Stimulated activated CD4-positive, alpha-beta T cell treated with anti-CD3 and anti-CD28 coated beads, Interleukin-15, amount 100 ng/mL, for 1 hour (primary cell): ENCODE measurements around the gene PIEZO2.
"Not testable (repeated sequence)": the region's sequence is repeated elsewhere in the genome, so short reads cannot be mapped to it uniquely, and the experiment has no call there.

Experiments
- DNase-seq, 2 donors: peaks; one replicate each; pipeline ENCODE4 v3.0.0-alpha.2; 2020; ENCODE audit warnings: low read depth in 1 of 2, low spot score in 1 of 2

PIEZO2 gene

DNA sequence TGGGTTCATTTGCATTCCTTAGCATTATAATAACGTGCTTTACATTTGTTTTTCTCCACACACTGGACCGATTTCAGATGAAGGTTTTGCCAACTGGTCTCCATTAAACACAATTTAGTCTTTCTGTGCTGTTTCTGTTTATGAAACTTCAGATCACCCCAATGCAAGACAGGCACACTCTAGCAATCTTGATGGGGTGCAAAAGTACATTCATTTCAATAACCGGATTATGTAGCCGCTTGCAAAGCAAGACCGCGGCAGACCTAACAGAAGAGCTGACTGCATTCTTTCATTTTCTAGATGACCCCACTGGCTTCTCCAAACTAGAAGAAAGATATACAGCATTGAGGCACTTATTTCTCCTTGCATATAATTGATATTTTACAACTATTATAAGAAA, 301.5 kb downstream of the PIEZO2 start:
- DNase-seq: no peak

DNA sequence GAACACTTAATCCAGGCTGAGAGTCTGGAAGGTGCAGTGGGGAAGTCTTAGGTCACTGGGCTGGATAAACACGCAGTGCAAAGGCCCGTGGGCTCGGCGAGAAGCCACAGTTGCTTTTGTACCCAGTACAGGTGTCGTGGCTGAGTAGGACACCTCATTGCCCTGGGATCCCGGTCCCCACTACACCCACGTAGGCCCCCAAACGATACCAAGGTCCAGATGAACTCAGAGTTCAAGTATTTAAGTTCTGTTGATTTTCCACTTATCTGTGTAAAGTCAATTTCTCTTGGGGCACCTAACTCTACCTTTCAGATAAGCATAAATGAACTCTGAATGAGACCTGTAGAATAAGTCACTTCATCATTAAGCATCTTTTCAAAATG, 302.0 kb downstream of the PIEZO2 start:
- no peak for DNase-seq

DNA sequence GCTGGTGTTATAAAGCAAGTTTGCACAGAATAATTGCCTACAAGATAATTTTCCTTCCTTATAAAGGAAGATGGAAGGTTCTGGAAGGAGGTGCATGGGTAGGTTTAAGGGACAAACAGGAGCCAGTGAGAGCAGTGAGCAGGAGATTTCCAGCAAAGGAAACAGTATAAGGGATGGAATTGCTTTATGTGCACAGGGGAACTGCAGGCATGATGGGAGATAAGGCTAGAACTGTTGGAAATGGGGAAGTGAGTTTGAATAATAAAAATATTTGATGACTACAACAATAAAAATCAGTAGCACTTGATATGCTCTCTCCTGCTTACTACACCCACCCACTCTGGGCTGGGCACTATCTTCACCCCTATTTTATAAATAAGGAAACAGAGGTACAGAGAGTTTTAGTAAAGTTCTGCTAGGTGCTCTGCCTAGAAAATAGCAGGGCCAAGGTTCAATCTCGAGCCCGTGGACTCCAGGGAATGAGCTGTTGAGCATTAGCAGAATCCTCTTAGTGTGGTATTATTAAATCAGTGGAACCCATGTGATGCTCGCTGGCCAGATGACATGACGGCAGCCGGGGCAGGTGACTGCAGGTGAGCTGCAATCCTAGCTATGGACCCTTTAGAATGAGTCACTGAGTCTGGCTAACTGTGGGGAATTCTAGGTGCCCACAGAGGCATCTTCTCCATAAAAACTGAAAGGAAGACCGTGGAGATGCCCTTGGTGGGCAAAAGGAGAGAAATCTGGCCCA, 302.5 kb downstream of the PIEZO2 start:
- no peak for DNase-seq

DNA sequence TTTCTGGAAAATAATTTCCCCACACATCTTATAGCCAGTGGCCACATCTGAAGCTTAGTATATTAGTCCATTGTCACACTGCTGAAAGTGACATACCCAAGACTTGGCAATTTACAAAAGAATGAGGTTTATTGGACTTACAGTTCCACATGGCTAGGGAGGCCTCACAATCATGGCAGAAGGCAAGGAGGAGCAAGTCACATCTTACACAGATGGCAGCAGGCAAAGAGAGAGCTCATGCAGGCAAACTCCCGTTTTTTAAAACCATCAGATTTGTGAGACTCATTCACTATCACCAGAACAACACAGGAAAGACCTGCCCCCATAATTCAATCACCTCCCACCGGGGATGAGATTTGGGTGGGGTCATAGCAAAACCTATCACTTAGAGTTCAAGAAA, 303.3 kb downstream of the PIEZO2 start:
- DNase-seq: not testable (repeated sequence)

DNA sequence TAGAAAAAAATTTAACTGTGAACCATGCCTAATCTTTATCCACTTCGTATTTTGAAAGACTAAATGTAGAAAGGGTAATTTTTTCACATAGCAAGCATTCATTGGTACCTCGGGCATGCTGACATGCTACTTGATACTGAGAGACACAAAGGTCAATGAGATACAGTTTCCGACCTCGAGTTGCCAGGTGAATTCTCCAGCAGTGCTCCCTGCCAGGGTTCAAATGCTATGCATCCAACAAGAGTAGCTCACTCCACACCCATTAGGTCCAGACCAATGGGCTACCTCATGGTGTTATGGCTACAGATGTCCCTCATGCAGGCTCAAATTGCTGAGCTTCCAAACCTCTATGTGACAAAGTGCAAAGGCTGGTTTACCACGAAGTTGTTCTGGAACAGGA, 305.8 kb downstream of the PIEZO2 start:
- DNase-seq: no peak

DNA sequence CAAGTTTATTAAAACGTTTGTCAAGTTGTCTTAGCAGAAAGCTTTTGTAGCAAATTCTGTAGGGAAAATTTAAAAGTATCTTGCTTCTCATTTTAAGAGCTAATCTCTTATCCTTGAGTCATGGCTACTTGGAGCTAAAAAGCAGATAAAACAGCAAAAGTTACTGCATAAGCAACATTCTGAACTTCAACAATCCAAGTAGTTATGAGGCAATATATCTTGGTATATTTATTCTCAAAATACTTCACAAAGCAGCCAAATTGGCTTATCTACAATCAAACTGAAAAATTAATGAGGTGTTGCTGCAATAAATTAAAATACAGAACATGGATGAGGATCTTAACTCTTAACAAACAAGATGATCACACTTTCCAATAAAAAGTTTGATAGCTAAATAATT, 306.5 kb downstream of the PIEZO2 start:
- DNase-seq: no peak

DNA sequence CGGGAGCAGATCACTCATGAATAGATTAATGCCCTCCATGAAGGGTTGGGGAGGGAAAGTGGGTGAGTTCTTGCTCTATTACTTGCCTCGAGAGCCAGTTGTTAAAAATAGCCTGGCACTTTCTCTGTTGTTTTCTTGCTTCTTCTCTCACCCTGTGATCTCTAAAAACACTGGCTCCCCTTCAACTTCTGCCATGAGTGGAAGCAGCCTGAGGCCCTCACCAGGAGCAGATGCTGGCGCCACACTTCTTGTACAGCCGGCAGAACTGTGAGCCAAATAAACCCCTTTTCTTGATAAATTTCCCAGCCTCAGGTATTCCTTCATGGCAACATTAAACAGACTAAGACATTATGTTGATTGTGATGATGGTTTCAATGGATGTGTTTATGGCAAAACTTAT, 307.0 kb downstream of the PIEZO2 start:
- no peak for DNase-seq

DNA sequence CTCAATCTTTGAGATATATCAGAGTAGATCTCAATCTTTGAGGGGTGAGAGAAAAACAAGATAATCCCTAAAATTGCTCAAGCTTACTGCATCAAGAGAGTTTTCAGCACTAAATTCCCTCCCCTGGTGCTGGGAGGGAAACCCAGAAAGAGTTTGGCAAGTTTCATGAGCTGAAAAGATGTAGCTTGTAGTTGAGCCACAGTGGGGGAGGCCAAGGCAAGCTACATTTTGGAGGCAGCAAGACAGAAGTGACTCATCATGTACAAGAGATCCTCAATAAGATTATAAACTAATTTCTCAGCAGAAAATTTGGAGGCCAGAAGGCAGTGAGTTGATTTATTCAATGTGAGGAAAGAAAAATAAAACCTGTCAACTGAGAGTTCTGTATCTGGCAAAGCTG, 308.2 kb downstream of the PIEZO2 start:
- DNase-seq: no peak

DNA sequence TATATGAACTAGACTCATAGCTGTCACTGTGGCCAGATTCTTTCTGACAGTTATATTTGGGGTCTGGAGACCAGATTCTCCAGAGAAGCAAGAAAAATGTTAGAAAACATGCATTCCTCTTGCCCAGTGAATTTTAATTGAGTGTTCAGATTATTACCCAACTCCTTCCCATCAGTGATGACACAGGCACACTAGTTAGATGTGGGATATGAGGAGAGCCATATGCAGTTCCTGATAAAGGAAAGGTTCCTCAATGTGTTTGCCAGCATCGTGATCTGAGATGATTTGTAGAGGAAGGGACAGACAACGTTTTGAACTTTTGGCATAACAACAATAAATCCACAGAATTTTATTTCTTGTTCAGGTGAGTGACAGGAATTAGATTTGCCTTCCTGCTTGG, 308.6 kb downstream of the PIEZO2 start:
- no peak for DNase-seq

DNA sequence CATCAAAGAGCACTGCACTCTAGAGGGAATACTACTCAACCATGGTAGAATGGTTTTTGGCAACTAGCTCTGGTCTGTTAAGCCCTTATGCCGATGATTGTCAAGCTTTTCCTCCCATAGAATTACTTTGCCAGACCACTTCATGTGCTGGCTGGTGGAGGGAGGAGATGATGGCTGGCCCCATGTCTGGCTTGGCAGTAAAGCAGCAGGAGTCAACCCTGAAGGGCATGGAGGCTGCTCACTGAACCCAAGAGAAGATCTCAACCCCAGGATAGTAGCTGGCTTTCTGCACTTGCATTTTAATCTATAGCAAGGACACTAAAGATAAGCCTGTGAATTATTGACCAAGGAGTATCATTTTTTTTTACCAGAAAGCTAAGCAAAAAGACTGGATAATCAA, 309.9 kb downstream of the PIEZO2 start:
- no peak for DNase-seq

DNA sequence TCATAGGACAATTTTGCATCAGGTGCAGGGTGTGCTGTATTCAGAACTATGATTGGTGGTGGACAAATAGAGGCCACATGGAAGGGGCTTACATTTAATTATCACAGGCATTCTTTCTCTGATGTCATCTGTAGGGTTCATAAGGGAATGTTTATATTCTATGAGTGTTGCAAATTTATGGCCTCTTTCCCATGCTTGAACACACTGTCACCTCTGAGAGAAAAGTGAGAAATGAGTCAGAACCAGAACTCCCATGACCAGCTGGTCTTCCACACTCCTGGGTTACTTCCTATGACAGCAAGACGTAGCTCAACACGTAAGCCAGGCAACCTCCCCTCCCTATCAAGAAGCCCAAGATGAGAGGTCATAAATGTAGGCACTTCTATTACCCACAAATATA, 310.8 kb downstream of the PIEZO2 start:
- DNase-seq: no peak

DNA sequence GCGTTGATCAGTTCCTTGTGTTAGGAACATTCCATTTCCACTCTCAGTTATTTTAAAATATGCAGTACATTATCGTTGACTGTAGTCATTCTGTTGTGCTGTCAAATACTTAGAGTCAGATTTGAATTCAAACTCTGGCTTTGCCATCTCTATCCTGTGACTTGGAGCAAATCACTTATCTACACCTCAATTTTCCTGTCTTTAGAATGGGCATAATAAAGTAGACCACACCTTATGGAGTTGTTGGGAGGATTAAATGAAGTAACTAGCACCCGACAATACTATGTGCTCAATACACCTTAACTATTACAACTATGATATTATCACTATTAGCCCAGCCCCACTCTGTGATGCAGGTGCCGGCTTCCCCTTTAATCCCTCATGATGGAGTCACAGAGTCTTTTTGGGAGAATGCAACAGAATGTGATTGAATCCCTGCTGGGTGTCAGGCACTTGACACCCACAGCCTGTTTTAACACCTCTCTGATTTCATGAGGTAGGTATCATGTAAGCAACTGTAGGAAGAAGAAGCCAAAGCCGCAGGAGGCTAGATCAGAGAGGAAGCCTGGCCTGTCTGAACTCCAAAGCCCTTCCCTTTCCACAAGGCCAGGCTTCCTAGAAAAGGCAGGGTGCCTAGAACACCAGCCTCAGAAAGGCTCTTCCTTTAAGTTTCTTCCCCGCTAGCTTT, 315.1 kb downstream of the PIEZO2 start:
- DNase-seq: no peak

DNA sequence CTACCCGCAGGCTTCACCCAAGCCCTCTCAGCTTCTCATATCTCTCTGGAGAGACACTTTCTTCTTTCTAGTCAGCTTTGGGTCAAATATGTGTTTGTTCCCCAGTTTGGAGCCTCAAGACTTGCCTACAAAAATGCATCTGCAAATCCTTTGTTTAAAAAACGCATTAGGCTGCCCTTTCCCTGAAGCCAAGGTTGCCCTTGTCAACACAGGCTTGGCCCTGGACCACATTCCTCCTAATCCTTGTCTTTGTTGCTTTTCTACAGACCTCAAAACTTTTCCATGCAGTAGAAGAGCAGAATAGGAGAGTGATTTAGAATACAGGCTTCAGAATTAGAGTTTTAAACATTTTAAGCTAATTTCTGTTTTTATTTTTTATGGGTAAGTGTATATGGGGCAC, 315.7 kb downstream of the PIEZO2 start:
- no peak for DNase-seq

DNA sequence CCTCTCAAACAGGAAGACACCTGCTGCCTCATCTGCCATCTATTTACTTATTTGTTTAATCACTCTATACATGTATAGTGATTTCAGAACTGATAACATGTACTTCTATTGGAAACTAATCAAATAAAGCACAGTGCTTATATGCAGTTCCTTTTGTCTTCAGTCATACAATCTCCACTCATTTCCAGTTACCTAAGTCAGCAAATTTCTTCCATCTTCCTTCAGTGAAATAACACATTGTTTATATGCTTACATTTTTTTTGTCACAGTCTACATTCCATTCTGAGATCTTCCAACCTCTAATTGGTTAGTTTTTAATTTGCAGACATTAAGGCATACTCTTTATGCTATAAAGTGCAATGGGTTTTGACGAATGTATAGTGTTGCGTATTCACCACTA, 323.0 kb downstream of the PIEZO2 start:
- DNase-seq: no peak

DNA sequence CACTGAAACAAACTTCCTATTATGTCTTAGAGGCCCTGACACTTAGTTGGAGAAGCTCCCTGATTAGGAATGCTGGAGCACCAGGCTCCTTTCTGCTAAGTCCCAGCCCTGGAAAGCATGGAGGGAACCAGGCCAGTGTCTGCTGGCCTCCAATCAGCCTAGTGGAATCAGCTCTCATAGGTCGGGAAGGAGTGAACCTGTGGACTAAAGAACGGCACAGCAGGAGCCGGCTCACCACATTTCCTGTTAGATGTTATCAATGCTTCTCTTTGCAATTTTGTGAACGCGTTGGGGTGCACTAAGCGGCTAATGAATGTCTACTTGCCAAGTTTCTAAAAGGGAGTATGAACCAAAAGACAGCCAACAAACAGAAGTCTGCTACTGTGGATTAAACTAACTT, 326.9 kb downstream of the PIEZO2 start:
- DNase-seq: no peak

DNA sequence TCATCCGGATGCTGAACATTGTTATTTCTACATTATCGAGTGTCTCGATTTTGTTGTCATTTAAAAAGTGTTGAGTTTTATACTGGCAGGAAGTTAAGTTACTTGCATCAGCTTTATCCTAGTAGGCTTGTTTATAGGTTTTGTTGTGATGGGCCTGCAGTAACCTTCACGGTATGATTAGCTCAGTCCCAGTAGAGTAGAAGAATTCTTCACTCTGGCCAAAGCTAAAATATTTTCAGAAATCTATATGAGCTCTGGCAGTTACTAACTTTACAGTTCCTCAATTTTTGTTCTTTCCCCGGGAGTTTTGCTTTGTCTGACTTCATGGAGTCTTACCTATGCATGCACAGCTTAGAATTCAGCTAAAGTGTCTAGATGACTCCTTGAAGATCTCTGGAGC, 328.7 kb downstream of the PIEZO2 start:
- DNase-seq: no peak

DNA sequence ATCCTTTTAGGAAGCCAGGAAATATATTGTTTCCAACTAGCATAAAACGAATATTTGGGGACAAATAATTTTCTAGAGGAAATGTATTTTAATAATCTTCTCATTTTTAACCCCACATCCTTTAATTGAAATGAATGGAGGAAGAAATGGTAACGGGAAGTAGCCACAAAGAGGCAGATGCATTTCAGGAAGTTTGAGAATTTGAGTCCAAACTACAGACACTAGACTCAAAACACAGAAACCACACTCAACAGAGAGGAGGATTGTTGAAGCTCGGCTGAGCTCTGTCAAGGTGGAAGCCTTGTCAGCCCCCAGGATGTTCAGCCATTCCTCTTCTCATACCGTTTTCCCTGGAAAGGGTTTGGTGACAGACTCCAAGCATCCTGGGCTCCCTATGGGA, 335.0 kb downstream of the PIEZO2 start:
- no peak for DNase-seq

DNA sequence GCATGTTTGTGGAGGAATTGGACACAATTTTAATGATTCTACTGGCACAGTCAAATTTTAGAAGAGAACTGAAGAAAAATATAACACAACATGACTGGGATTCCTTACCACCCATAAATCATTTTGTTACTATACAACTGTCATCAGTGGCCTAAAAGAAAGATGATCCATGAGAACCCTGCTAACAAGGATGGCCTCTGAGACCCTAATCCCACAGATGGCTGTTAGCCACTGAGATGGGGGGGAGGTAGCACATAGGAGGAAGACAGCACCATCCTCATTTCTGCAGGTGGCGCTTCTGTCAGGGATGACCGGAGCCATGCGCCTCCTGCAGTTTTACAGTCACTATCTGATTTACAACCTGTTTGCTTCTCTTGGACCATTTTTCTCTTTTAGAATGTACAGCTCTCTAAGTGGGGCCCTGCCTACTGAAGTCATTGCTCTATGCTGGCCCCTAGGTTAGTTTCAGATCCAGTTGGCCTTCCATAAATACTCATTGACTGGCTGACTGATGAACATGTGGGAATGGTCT, 343.7 kb downstream of the PIEZO2 start:
- DNase-seq: no peak

DNA sequence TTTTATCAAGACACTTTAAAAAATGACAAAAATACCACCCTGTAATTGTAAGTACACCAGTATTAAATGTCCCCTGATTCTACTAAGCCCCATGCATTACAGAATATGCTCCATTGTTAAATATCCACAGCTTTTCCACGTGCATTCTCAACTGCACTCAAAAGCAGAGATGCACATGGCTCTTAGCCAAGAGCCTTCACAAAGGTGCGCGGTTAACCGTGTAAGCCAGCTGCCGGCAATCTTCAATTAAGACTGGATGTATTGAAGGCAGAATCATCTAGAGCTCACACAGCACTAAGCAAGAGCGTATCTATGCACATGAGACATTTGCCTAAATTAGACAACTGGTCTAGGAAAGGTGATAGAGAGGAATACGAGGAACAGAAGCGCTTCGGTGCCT, 345.2 kb downstream of the PIEZO2 start:
- no peak for DNase-seq

DNA sequence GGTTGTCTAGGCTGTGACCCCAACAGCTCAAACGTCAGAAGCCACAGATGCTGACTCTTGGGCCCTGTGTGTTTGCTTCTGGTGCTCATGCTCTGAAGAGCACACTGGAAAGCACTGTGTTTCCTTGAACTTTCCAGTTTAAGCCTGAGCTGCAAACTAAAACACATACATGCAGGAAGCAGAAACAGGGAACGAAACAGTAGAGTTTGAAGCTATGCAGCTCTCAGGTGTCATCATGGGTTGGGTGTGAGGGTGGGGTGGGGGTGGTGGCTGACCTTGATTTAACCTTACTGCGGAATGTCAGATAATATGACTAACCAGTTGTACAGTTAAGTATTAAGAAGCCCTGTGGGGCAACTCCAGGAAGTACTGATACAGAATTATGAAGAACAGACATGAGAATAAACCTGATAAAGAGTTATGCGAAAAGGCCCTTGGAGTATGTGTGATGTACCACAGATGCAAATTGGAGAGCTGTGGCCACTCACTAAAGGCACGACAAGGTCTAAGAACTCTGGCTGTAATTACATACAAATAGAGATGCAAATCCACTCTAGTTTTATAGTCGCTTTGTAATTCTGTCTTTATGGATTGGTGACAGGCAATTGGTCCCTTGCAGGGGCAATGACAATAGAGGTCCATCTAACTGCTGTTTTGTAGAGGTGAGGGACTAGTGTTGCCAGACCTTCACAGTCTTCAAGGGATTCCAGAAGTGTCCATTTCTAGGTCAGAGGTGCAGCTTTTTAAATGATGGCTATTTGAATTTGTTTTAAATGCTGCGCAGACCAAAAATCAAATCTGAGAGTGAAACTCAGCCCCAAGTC, 350.4 kb downstream of the PIEZO2 start:
- DNase-seq: no peak

DNA sequence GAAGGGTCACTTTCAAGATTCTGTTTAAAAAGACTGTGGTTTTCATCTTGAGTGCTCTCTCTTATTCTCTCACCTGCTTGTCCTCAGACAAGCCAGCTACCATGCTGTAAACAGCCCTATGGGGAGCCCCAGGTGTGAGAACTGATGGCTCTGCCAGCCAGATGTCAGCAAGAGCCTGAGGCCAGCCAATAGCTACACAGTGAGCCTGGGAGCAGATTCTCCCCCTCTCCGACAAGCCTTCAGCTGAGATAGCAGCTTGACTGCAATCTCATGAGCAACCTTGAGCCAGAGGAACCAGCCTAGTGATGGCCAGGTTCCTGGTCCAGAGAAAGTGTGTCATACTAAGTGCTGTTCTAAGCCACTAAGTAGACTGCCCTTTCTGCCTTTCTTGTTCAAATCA, 351.5 kb downstream of the PIEZO2 start:
- no peak for DNase-seq

DNA sequence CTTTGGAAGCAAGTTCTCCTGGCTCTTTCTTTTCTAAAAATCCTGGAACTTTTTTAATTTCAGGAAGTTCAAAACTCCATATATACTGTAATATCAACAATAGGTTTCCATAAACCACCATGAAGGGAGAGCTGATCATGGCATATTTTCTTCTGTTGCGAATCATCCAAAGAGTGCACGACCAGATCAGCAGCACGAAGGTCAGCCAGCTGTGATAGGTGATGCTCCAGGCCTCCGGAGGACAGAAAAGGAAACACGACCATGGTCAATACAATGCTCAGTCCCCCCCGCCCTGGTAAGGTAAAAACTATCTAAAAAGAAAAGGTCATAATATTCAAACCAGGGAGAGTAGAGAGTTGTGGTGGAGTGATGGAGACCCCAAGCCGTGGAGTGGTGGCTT, 354.6 kb downstream of the PIEZO2 start:
- DNase-seq: no peak
